ENCODE data around the gene LYRM9.
"Not testable (repeated sequence)": the region's sequence is repeated elsewhere in the genome, so short reads cannot be mapped to it uniquely, and the experiment has no call there.

Gene LYRM9

GRCh38 chr17:27873746-27874145 is 19.4 kb downstream of the LYRM9 start:
- DNase-seq (ENCODE audit: low read depth): no peak

- DNase-seq (ENCODE audit: low read depth): no peak
Observed at GRCh38 chr17:27873211-27873610, 20.0 kb downstream of the LYRM9 start.

- no peak for DNase-seq (ENCODE audit: low read depth)
Observed at GRCh38 chr17:27872776-27873175, 20.4 kb downstream of the LYRM9 start.

GRCh38 chr17:27871407-27871806 is 21.8 kb downstream of the LYRM9 start:
- no peak for DNase-seq (ENCODE audit: low read depth)

GRCh38 chr17:27870345-27870744 is 22.8 kb downstream of the LYRM9 start:
- DNase-seq (ENCODE audit: low read depth): no peak

GRCh38 chr17:27868565-27868964 is 24.6 kb downstream of the LYRM9 start:
- DNase-seq (ENCODE audit: low read depth): no peak

- no peak for DNase-seq (ENCODE audit: low read depth)
Observed at GRCh38 chr17:27862840-27863239, 30.3 kb downstream of the LYRM9 start.

GRCh38 chr17:27862004-27862403 is 31.2 kb downstream of the LYRM9 start:
- no peak for DNase-seq (ENCODE audit: low read depth)

GRCh38 chr17:27860971-27861664 is 32.0 kb downstream of the LYRM9 start:
- DNase-seq (ENCODE audit: low read depth): no peak

- DNase-seq (ENCODE audit: low read depth): no peak
Observed at GRCh38 chr17:27858621-27859305, 34.4 kb downstream of the LYRM9 start.

GRCh38 chr17:27856676-27857432 is 36.3 kb downstream of the LYRM9 start:
- DNase-seq (ENCODE audit: low read depth): no peak

- no peak for DNase-seq (ENCODE audit: low read depth)
Observed at GRCh38 chr17:27855454-27855853, 37.7 kb downstream of the LYRM9 start.

GRCh38 chr17:27854163-27854562 is 39.0 kb downstream of the LYRM9 start:
- no peak for DNase-seq (ENCODE audit: low read depth)

- no peak for DNase-seq (ENCODE audit: low read depth)
Observed at GRCh38 chr17:27853091-27853490, 40.1 kb downstream of the LYRM9 start.

- no peak for DNase-seq (ENCODE audit: low read depth)
Observed at GRCh38 chr17:27849474-27850185, 43.5 kb downstream of the LYRM9 start.

GRCh38 chr17:27848931-27849330 is 44.2 kb downstream of the LYRM9 start:
- no peak for DNase-seq (ENCODE audit: low read depth)

GRCh38 chr17:27846808-27847307 is 46.3 kb downstream of the LYRM9 start:
- DNase-seq (ENCODE audit: low read depth): not testable (repeated sequence)

- peak; percentile 17 for DNase-seq (ENCODE audit: low read depth)
Observed at GRCh38 chr17:27846042-27846655, 47.0 kb downstream of the LYRM9 start.

GRCh38 chr17:27845264-27846041 is 47.7 kb downstream of the LYRM9 start:
- no peak for DNase-seq (ENCODE audit: low read depth)

- DNase-seq (ENCODE audit: low read depth): no peak
Observed at GRCh38 chr17:27840688-27841087, 52.5 kb downstream of the LYRM9 start.

GRCh38 chr17:27840406-27840678 is 52.8 kb downstream of the LYRM9 start:
- not testable (repeated sequence) for DNase-seq (ENCODE audit: low read depth)

Data from activated T-cell treated with anti-CD3 and anti-CD28 coated beads for 48 hours (primary cell).